CD4-positive, alpha-beta T cell (primary cell): ENCODE measurements around the gene CD247. TPM values are rescaled to one million over a fixed set of nuclear protein-coding genes. Genes with fewer than 3 reads are reported as not detected.

ENCODE experiments used
- ATAC-seq: fragments of 200-7000 bp; cut with Tn5 transposase; one replicate; pipeline ENCODE4 v1.10.0; 2022; ENCODE audit warnings: mild to moderate bottlenecking; ENCODE audit not compliant: poor library complexity
- CTCF ChIA-PET: fragments of 350-600 bp; sonication (Branson Sonifier 250); formaldehyde crosslinking; loops from one replicate; lab custom pipeline; 2021; ENCODE audit warnings: antibody characterized with exemption, inconsistent platforms; lab: Charles Lee
- POLR2A ChIA-PET: fragments of 350-600 bp; sonication (Branson Sonifier 250); formaldehyde crosslinking; loops from one replicate; lab custom pipeline; 2021; ENCODE audit warnings: antibody characterized with exemption, inconsistent platforms; lab: Charles Lee
- DNase-seq, 14 experiments: peaks; one replicate each; pipeline ENCODE4 v3.0.0-alpha.2; 2013 to 2020; ENCODE audit warnings: mixed read lengths in 2 of 14
- H3K27ac ChIP-seq, 2 donors: one replicate each; pipeline versions ENCODE4 v1.5.1 to v1.7.0; 2013; ENCODE audit warnings: low read length in 2 of 2, low read depth in 1 of 2, mild to moderate bottlenecking in 1 of 2
- H3K27me3 ChIP-seq, 2 experiments: 1 replicate in 1 of 2; 2 replicates in 1 of 2; pipeline versions ENCODE4 v1.6.1 to v1.7.0; 2013; ENCODE audit warnings: low read length in 2 of 2, control low read depth in 1 of 2, mild to moderate bottlenecking in 1 of 2, moderate library complexity in 1 of 2; ENCODE audit not compliant: insufficient read depth in 2 of 2, control insufficient read depth in 1 of 2
- H3K36me3 ChIP-seq: one replicate; pipeline ENCODE4 v1.6.1; 2013; ENCODE audit warnings: low read length, control low read depth; ENCODE audit not compliant: insufficient read depth
- H3K4me1 ChIP-seq: one replicate; pipeline ENCODE4 v1.6.1; 2013; ENCODE audit warnings: low read length, control low read depth; ENCODE audit not compliant: insufficient read depth
- H3K4me3 ChIP-seq: one replicate; pipeline ENCODE4 v1.5.1; 2013; ENCODE audit warnings: mild to moderate bottlenecking, low read length, moderate library complexity
- H3K9me3 ChIP-seq, 2 experiments: 1 replicate in 1 of 2; 2 replicates in 1 of 2; pipeline versions ENCODE4 v1.6.1 to v1.7.0; 2013; ENCODE audit warnings: low read length in 2 of 2, mild to moderate bottlenecking in 2 of 2, control low read depth in 1 of 2, moderate library complexity in 1 of 2; ENCODE audit not compliant: control insufficient read depth in 1 of 2, insufficient read depth in 1 of 2
- H3K27ac Mint-ChIP-seq: one replicate; pipeline ENCODE4 v1.8.0; 2020; ENCODE audit warnings: mixed read lengths
- H3K27me3 Mint-ChIP-seq: one replicate; pipeline ENCODE4 v1.8.0; 2021; ENCODE audit warnings: mixed read lengths
- H3K36me3 Mint-ChIP-seq: one replicate; pipeline ENCODE4 v1.8.0; 2021; ENCODE audit warnings: low read depth, mixed read lengths
- H3K4me1 Mint-ChIP-seq: one replicate; pipeline ENCODE4 v1.8.0; 2021; ENCODE audit warnings: low read depth, mixed read lengths
- H3K4me3 Mint-ChIP-seq: one replicate; pipeline ENCODE4 v1.8.0; 2020; ENCODE audit warnings: mild to moderate bottlenecking, mixed read lengths
- H3K9me3 Mint-ChIP-seq: one replicate; pipeline ENCODE4 v1.8.0; 2020; ENCODE audit warnings: mixed read lengths
- CTCF ChIP-seq: fragments of 200-600 bp; IDR thresholded peaks from one replicate; pipeline ENCODE4 v1.8.0; 2022; ENCODE audit warnings: antibody characterized with exemption, mild to moderate bottlenecking
- intact Hi-C, 2 experiments: fragments of 100-400 bp; cut with DNase I in 1 of 2; cut with micrococcal nuclease in 1 of 2; formaldehyde crosslinking; loops; one replicate each; pipeline versions ENCODE4 v1.15.1 to v1.9.0; 2023 to 2025; cut with DNase I, micrococcal nuclease
- total RNA-seq, 174 experiments: library from RNA in 2 of 174; stranded (reverse) in 2 of 174; gene quantifications; one replicate each; pipeline ENCODE4 v1.2.3 and lab custom pipeline; 2021 to 2026

CD247 gene
- total RNA-seq, 2 experiments from 2014 or later: 355 to 378 TPM

- no peak for DNase-seq
- peak overlapping the region; percentile 77 to 89 for H3K27ac ChIP-seq
- TF ChIP-seq CTCF: no peak
Observed at GRCh38 chr1:167490765-167491164, 27.6 kb downstream of the CD247 start.

GRCh38 chr1:167489571-167490340, 28.6 kb downstream of the CD247 start:
- CTCF ChIA-PET: interaction anchor here (0.7 to 6.6 kb wide), 4 partner anchors 9 to 27 kb away, joined by 3 to 32 read pairs (median 4); partner anchors contain the start of gene CD247

More at GRCh38 chr1:167490765-167491164, 27.6 kb downstream of the CD247 start:
- Mint-ChIP-seq H3K9me3 (no peaks in the 10 kb centered on the region), H3K36me3 (peaks cover 82% of the 10 kb centered on the region), H3K27me3 (no peaks in the 10 kb centered on the region), H3K27ac (peak overlapping the region; percentile 100), H3K4me1 (peaks cover 99% of the 10 kb centered on the region), H3K4me3 (peak overlapping the region; percentile 77)
- no peak for ATAC-seq
- ChIA-PET POLR2A (interaction anchor here (0.7 to 14.1 kb wide), 7 partner anchors 8 to 44 kb away, joined by 3 to 203 read pairs (median 10); partner anchors contain the start of gene CD247), CTCF (interaction anchor here (6.6 kb wide), 1 partner anchor 26 kb away, joined by 32 read pairs; the partner anchor contains the start of gene CD247)
- H3K4me1 ChIP-seq: peaks cover 98% of the 10 kb centered on the region
- H3K4me3 ChIP-seq: no peak overlapping the region
- H3K36me3 ChIP-seq: peaks cover 47% of the 10 kb centered on the region
- no peaks in the 10 kb centered on the region for H3K9me3 ChIP-seq
- H3K27me3 ChIP-seq: no peaks in the 10 kb centered on the region
- intact Hi-C loops: loop anchor here in 1 of 2 experiments (5.0 kb wide), 1 partner anchor 33 kb away; no protein-coding TSS in a partner anchor

More at GRCh38 chr1:167489571-167490340, 28.6 kb downstream of the CD247 start:
- Histone ChIP-seq H3K36me3 (peaks cover 45% of the 10 kb centered on the region), H3K9me3 (no peaks in the 10 kb centered on the region), H3K27me3 (no peaks in the 10 kb centered on the region), H3K4me1 (peaks cover 98% of the 10 kb centered on the region), H3K27ac (peak overlapping the region; percentile 77 to 78), H3K4me3 (peak overlapping the region; percentile 33)
- H3K4me3 Mint-ChIP-seq: peak overlapping the region; percentile 77
- no peak for TF ChIP-seq CTCF
- DNase-seq (peak in 10 of 14 experiments; percentile 37 to 88 (median 66)), ATAC-seq (peak; percentile 50)
- intact Hi-C loops: loop anchor here (1.0 to 5.0 kb wide), 4 partner anchors 10 to 35 kb away; no protein-coding TSS in a partner anchor
- peaks cover 82% of the 10 kb centered on the region for H3K36me3 Mint-ChIP-seq
- no peaks in the 10 kb centered on the region for H3K9me3 Mint-ChIP-seq
- peaks cover 99% of the 10 kb centered on the region for H3K4me1 Mint-ChIP-seq
- POLR2A ChIA-PET: interaction anchor here (0.6 to 14.1 kb wide), 11 partner anchors 8 to 43 kb away, joined by 3 to 203 read pairs (median 4); partner anchors contain the start of gene CD247
- H3K27ac Mint-ChIP-seq: peak overlapping the region; percentile 100
- no peaks in the 10 kb centered on the region for H3K27me3 Mint-ChIP-seq
